GM18873 (cell line): ENCODE data around the gene CEACAM18.
"Not testable (repeated sequence)": the region's sequence is repeated elsewhere in the genome, so short reads cannot be mapped to it uniquely, and the experiment has no call there.

Source experiments
- ATAC-seq: cut with Tn5 transposase; IDR thresholded peaks from one replicate; pipeline ENCODE4 v1.9.1; 2021; ENCODE audit warnings: mild to moderate bottlenecking, moderate library complexity, moderate number of reproducible peaks; ENCODE audit not compliant: unreplicated experiment, low FRiP score

Gene CEACAM18

DNA sequence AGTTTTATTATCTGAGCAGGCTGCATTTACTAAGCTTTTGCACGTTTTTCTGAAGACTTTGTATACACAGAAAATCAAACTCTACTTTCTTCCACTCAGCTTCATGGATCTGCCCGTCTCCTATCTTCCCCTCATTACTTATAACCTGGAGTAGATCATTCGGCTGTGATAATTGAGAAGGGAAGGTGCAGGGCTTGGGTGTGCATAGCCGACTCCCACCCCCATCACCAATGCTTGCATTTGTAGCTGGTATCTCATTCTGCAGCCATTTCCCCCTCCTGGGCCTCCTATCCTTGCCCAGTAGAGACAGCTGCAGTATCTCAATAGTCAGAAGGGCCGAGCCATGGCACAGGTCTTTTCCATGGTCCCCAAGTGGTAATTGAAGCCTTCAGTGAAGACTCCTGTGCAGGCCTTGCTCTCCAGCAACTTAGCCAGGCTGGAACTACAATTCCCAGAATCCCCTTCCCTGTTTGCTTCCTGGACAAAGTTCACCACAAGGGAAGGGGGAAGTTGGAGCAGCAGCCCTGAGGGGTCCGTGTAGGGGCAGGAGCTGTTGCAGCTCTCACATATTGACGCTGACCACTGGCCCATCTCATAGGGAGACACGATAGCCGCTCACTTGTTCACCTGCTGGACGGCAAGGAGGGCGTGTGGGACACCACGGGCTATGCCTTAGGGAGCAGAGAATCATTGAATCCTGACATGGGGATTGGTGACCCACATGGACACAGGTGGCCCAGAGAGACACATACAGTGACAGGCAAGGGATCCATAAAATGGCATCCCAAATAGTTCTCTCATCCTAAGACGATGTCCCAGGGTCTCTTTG lies 18.0 kb upstream of the CEACAM18 start:
- ATAC-seq: no peak

DNA sequence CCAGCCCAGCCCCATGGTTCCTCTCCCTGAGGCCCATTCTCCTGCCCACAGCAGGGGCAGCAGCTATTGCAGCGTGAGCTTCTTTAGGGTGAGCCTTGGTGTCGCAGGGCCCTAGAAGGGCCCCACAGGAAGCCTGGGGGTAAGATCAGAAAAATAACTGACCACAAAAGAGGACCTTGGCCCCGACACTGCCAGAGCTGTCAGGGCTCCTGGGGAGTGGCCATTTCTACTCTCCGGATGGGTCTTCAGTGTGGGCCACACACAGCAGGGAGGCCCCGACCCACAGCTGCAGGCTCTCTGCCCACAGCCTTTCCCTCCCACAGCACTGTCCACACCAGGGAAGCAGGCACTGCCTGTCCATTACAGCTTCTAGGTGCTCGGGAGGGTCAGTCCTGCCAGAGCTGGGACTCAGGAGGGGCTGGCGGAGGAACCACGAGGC lies 16.6 kb upstream of the CEACAM18 start:
- ATAC-seq: no peak

DNA sequence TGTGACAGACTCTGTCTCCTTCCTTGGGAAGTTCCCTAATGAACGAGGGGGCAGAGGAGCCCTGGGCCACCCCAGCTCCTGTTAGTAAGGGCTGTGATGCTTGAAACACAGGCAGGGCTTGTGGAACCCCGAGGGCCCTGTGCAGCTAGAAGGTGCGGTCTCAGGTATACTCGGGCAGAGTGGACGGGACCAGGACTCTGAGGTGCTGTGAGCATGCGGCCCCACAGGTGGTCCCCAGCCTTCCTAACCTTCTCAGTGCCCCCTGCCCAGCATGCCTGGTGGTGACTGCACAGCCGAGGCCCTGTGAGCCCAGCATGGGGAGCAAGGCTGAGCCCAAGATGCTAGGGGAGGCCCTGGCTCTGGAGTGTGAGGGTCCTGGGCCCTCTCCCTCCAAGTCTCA lies 16.1 kb upstream of the CEACAM18 start:
- no peak for ATAC-seq

DNA sequence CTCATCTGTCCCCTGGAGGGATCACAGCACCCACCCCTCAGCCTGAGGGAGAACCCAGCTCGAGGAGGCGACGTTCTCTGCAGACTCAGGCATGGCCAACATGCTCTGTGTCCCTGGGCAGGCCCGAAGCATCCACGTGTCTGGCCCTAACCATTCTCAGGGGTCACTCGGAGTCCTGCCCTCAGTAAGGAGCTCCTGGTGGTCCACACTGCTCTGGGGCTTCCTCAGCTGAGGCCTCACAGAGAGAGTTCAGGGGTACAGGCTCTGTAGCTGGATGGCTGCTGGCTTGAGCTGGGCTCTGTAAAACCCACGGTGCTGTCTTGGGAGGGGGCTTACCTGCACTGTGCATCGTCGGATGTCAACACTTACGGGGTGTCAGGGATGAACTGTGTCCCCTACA lies 15.7 kb upstream of the CEACAM18 start:
- ATAC-seq: no peak

DNA sequence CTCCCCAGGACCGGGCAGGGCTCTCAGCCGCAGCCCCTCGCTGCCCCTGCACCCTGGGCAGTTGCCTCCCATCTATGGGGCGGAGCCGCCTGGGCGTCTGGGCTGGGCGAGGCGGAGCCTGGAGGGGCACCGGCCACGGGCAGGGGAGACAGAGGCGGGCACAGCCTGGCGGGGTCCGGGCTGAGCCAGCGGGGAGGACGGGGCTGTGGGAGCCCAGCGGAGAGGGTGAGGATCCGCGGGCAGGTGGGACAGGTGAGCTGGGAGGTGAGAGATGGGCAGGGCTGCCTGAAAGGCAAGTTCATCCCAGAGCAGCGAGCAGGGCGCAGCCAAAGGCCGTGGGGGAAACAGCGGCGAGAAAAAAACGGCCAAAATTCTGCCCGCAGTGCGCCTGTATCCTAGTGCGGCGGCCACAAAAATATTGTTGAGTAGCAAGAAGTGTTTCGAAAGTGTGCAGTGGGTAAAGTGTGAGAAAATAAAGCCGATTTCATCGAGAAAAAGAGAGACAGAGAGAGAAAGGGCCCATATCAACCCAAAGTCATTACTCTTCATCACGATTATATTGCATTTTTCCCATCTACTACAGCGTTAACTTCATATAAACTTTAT lies 14.3 kb upstream of the CEACAM18 start:
- ATAC-seq: not testable (repeated sequence)

DNA sequence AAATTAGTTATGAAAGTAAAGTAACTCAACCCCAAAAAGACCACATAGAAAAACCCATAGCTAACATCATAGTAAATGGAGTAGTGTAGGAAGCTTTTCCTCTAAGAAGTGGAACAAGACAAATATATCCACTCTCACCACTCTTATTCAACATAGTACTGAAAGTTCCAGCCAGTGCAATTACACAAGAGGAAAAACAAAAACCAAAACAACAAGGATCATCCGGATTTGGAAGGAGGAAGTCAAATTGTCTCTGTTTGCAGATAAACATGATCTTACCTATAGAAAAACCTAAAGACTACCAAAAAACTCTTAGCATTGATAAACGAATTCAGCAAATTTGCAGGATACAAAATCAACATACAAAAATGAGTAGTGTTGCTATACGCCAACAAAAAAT lies 11.6 kb upstream of the CEACAM18 start:
- ATAC-seq: no peak

DNA sequence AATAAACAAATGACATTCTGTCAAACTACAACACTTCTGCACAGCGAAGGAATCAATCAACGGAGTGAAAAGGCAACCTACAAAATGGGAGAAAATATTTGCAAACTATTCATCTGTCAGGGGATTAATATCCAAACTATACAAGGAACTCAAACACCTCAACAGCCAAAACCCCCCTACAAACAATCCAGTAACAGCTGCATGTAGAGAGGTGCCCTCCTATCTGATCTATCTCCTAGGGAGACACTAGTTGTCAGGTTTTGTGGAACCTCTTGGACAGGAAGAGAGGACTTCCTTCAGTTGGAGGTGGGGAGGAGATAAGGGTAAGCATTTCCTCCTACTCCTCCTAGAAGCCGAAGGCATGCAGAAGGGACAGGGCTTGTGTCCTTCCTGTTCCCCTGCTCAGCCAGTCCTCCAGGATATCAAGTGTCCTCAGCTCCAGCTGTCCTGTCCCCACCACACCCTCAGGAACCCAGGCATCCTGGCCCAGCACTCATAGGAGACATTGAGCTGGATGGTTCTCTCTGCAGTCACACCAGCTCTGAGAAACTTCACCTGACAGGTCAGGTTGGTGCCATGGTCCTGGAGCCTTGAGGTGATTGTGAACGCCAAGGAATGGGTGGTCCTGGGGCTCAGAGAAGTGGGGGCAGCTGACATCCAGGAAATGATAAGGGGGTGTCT lies 10.3 kb upstream of the CEACAM18 start:
- no peak for ATAC-seq

DNA sequence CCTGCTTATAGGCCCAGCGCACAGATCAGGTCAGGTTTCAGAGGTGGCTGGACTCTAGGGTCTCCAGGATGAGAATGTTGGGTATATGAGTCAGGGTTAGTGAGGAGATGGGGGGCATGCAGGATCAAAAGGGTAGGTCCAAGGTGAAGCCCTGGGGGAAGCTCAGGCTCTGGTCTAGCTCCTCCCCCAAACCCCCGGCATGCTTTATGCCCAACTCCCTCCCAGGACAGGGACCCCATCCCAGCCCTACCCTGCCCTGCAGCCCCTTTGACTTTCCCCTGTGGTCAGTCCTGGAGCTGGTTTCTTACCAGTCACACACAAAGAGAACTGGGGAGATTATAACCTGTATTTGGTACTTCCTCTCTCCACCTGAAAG lies 9.8 kb upstream of the CEACAM18 start:
- ATAC-seq: no peak

DNA sequence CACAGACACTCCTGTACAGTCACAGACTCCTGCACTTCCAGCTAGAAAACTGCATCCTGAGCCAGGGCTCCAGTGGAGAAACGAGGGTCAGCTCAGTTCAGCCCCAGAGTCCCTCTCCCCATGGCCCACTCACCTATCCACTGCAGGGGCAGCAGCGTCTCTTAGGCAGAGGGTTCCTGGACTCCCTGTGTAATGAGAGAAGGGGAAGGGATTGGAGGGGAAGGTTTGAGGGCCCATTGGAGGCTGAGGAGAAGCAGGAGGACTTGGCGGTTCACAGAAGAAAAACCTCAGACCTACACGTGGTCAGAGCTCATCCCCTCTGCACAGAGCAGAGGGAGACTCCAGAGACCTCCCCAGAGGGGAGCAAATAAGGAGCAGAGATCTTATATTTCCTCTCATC lies 9.2 kb upstream of the CEACAM18 start:
- no peak for ATAC-seq

DNA sequence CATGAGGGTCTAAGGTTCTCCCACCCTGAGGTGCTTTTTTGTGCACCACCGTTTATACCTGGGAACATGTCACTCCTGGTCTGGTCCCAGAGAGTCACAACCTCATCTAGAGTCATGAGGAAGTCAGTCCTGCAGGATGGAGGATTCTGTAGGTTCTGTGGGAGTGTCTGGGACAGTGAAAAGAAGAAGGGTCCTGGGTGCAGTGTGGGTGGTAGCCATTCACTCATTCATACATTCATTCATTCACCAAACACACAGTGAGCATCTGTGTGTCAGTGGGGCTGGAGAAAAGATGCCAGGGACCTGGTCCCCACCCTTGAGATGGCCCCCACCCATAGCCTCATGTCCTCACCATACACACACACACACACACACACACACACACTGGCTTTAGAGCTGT lies 8.7 kb upstream of the CEACAM18 start:
- ATAC-seq: no peak

DNA sequence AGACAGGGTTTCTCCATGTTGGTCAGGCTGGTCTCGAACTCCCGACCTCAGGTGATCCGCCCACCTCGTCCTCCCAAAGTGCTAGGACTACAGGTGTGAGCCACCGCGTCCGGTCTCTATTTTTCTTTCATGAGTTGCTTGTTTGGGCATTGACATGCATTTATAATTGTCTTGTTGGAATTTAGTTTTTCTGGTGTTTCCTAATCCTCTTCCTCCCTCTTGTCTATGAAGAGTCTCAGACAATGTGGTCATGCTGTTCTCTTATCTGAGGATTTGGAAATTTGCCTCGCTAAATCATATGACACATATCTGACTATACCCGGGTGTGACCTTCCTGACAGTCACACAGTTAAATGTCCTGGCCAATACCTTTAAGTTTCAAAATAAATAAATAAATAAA lies 7.4 kb upstream of the CEACAM18 start:
- ATAC-seq: no peak

DNA sequence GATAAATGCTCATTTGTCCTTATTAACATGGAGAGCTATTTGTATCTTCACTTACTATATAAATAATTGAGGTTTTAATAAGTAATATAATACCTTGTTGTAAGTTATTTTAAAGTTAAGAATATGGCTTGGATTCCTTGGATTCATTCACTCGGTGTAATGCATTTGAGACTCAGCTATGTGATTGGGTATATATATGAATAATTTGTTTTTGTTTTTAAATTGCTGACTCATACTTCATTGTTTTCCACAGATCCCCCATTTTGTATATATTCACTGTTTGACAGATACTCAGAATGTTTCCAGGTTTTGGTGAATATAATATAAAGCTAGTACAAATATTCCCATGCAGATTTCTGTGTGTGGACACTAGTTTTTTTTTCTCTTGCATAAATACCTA lies 6.8 kb upstream of the CEACAM18 start:
- ATAC-seq: no peak

DNA sequence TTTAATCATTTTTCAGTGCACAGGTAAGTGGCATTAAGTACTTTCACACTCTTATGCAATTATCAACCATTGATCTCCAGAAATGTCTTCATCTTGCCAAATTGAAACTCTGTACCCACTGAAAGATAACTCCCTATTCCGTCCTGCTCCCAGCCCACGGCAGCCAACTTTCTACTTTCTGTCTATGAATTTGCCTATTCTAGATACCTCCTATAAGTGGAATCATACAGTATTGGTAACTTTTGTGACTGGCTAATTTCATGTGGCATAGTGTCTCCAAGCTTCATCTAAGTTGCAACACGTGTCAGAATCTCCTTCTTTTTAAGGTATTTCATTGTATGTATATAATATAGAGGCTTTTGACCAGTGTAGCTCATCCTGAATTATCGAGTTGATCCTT lies 5.7 kb upstream of the CEACAM18 start:
- no peak for ATAC-seq

DNA sequence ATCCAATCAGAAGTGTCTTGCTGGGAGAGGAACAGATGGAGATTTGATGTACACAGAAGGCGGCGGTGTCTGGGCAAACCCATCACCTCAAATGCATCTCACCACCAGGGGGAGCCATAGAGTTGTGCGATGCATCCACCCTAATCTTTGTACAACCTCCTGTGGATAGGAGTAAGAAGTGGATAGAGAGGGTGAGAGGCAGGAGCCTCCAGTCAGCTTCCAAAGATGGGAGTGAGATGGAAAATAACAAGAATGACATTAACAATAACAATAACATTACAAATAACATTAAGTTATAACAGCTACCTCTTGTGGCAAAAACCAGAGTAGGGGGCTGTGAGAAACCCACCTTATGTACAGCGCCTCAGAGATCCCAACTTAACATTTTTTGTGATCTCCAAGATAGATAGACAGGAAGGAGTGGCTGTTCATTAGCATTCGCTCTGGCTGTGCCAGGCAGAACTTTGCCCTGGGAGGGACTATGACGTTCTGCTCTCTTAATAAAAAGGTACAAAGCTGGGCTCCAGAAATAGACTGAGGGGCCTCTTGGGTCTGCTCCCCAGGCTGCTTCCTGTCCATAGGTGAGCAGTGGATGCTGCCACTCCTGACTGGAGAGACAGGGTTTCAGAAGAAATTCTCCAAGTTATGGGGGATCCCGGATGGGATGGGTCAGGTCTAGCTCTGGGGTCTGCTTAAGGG lies 5.2 kb upstream of the CEACAM18 start:
- no peak for ATAC-seq

DNA sequence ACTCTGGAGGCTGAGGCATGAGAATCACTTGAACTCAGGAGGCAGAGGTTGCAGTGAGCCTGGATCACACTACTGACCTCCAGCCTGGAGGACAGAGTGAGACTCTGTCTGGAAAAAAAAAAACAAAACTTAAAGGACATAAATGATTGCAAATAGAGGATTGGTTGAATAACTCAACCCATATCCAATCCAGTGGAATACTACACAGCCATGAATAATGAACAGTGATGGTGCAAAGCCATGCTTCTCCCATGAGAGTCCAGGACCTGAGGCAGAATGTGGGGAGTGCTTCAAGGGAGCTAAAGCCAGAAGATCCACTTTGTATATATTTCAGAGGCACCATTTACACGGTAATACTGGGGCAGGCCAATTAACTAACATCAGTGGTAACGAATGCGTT lies 2.2 kb upstream of the CEACAM18 start:
- ATAC-seq: no peak

DNA sequence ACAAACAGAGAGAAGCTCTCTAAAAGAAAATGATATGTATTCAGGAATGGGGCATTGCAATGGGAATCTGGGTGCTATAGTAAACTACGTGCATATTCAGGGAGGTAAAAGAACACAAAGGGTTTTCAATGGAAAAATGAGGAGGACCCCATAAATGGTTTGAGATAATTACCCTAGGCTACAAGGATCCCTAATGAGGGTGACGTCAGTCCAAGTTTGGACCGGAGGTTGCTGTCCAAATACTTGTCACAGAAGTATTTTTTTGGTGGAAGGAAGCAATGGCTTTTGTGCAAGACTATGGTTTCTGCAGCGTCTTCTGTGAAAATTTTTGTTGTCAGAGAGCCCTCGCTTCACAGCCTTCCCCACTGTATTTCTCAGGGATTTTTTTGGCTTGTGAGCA lies 995 bp upstream of the CEACAM18 start:
- no peak for ATAC-seq

DNA sequence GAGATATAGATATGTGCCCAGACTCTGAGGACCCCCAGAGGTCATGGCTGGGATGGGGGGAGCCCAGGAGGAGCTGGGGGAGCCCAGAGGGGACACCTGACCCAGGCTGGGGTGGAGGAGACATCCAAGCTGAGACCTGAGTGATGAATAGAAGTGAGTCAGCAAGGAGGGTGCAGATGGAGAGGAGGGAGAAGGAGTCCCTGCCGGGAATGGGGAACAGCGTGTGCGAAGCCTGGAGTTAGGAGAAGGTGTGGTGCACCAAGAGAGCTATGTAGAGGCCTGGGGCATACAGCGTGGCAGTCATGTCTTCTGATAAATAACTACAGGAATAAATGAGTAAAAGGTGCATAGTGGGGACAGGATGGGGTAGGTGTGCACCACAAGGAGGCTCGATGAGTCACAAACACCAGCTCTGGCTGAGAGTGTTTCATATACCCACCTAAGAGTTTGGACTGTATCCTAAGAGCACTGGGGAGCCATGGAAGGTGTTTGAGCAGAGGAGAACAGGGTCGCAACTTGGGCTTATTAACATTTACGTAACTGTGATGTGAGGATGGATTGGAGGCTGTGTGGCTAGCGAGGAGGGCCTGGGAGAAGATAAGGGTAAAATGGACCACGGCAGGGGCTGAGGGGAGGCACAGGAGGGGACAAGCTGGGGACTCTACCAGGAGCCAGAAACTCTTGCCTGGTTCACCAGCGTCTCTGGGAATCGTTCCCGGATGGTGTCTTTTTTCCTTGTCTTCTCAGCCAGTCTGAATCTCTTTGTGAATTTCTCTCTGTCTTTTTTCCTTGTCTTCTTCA lies 1.4 kb downstream of the CEACAM18 start:
- no peak for ATAC-seq

DNA sequence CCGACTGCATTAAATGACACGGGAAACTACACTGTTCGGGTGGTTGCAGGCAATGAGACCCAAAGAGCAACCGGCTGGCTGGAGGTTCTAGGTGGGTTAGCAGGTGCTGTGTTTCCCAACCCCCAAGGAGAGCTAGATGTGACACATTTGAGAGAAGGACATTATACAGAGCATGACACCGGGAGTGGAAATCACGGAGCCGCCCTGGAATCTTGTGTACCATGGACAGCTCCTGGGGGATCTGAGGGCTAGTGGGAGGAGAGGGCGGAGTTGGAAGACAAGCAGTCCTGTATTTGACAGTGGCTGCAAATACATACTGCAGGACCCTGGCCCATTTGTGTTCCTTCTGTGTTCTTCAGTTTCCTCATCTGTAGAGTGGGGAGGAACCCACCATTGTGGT lies 2.3 kb downstream of the CEACAM18 start:
- no peak for ATAC-seq

DNA sequence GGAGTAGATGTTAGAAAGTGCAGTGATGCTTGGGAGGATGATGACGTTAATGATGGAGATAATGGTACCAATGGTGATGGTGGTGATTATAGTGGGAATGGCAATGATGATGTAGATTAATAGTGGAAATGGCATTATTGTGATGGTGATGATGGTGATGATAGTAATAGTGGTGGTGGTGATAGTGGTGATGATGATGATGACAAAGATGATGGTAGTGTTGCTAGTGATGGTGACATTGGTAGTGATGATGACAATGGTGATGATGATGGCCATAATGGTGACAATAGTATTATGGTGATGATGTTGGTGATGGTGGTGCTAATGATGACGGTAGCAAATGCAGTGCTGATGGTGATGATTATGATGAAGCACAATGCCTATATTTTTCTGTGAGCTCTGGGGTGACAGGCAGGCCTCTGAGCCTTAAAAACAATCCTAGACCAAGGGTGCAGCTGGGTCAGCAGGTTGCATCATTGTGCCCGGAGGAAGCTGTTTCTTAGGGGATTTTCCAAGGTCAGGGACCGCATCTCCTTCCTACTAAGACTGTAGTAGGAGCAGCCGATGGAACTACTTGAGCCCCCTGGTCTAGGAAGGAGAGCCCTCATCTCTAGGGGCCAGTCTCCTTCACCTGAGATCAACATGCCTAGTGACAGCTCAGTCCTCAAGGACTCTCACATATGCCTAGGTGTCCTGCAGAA lies 7.8 kb downstream of the CEACAM18 start:
- ATAC-seq: no peak

DNA sequence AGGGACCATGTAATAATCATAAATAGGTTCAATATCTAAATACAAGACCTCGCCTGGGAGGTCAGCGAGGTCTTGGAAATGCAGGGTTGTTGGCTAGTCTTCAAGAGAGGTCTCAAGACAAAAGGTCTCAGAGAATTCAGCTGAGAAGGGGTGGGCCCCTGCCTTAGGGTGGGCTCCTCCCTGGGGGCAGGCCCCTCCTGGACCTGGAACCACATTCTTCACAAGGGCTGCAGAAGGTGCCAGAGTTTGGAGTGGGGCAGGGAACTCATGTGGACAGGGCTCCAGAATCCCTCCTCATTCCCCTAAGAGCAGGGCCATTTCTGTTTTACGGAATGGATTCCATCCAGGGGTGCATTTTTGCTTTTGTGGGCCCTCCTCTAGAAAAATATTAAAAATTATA lies 10.2 kb downstream of the CEACAM18 start:
- ATAC-seq: no peak
